Neural progenitor cell (in vitro differentiated cells): ENCODE results near the gene NRM.
"Not testable (repeated sequence)": the region's sequence is repeated elsewhere in the genome, so short reads cannot be mapped to it uniquely, and the experiment has no call there.

Experiments used
- EZH2 ChIP-seq: fragments of 200-600 bp; sonication (generic); IDR thresholded peaks from 2 replicates; pipeline ENCODE4 v1.6.1; 2017; ENCODE audit warnings: antibody characterized with exemption, mild to moderate bottlenecking, moderate library complexity
- EZH2phosphoT487 ChIP-seq: fragments of 200-600 bp; sonication (generic); IDR thresholded peaks from 2 replicates; pipeline ENCODE4 v1.6.1; 2017; ENCODE audit warnings: antibody characterized with exemption
- TF ChIP-seq, protein P1 (sequence below): fragments of 200-600 bp; sonication (generic); IDR thresholded peaks from 2 replicates; pipeline ENCODE4 v1.5.1; 2017; ENCODE audit warnings: antibody characterized with exemption, mild to moderate bottlenecking

DNA sequence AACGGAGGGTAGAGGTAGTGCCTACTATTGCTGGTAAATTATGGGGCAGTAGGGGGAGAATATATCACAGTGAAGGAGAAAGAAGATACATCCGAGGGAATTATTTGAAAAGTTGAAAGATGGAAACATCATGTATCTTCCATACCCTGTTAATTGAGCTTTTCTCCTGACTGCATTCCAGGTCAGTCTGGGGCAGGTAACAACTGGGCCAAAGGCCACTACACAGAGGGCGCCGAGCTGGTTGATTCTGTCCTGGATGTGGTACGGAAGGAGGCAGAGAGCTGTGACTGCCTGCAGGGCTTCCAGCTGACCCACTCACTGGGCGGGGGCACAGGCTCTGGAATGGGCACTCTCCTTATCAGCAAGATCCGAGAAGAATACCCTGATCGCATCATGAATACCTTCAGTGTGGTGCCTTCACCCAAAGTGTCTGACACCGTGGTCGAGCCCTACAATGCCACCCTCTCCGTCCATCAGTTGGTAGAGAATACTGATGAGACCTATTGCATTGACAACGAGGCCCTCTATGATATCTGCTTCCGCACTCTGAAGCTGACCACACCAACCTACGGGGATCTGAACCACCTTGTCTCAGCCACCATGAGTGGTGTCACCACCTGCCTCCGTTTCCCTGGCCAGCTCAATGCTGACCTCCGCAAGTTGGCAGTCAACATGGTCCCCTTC, 32.5 kb upstream of the NRM start:
- not testable (repeated sequence) for TF ChIP-seq EZH2phosphoT487, EZH2
- TF ChIP-seq, protein P1, sequence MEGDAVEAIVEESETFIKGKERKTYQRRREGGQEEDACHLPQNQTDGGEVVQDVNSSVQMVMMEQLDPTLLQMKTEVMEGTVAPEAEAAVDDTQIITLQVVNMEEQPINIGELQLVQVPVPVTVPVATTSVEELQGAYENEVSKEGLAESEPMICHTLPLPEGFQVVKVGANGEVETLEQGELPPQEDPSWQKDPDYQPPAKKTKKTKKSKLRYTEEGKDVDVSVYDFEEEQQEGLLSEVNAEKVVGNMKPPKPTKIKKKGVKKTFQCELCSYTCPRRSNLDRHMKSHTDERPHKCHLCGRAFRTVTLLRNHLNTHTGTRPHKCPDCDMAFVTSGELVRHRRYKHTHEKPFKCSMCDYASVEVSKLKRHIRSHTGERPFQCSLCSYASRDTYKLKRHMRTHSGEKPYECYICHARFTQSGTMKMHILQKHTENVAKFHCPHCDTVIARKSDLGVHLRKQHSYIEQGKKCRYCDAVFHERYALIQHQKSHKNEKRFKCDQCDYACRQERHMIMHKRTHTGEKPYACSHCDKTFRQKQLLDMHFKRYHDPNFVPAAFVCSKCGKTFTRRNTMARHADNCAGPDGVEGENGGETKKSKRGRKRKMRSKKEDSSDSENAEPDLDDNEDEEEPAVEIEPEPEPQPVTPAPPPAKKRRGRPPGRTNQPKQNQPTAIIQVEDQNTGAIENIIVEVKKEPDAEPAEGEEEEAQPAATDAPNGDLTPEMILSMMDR = not testable (repeated sequence)
